DMS79 (cell line): ENCODE results near the gene PTCD2.

Source experiments
- DNase-seq: peaks from one replicate; lab custom pipeline; 2025; lab: John Stamatoyannopoulos, UW

PTCD2 gene

DNA sequence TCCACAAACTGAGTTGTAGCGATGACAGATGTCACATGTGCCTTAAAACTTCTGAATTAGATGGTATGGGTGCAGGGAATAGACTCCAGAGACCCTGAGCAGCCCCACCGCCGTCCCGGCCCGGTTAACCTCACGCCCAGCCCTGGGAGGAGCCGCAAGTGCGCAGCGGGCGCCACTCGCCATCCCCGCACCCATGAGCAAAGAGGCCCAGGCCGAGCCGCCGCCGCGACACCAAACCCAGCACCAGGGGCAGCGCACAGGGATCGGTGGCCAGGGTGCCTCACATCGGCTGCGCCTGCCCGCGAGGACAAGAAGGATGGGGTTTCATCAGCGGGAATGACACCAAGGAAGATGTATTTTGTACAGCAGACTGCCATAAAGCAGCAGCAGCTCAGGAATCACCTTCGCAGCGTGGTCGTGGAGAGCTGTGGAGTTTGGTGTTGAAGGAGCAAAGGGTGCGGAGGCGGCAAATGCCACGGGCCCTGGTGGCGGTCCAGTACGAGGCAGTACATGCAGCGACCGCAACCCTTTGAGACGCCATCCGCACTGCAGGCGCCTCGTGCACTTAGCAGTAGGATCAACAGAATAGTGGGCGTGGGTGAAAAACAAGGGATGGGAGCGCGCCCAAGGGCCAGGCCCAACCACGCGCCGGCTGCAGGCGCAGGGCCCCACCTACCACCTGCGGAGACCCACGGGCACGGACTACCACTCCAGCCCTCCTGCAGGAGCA, 97.3 kb downstream of the PTCD2 start:
- no peak for DNase-seq
